Measurements from ENCODE around the gene UCN.
"Not testable (repeated sequence)": the region's sequence is repeated elsewhere in the genome, so short reads cannot be mapped to it uniquely, and the experiment has no call there.

The UCN gene

GRCh38 chr2:27323596-27324285, 15.5 kb upstream of the UCN start:
- no peak for DNase-seq (ENCODE audit: low read depth, low spot score)
- POLR2A ChIA-PET, result interaction anchor here (0.9 to 2.9 kb wide), 2 partner anchors 33 to 42 kb away, joined by 3 to 11 read pairs; partner anchors contain the start of genes GTF3C2 and TRIM54

GRCh38 chr2:27322766-27323595, 14.7 kb upstream of the UCN start, which contains the start of gene MPV17:
MPV17 (minus strand) TSS chr2:27323097; CDS start chr2:27322517, 580 bp downstream.
- DNase-seq (ENCODE audit: low read depth, low spot score), result peak; percentile 73
- H3K4me3 ChIP-seq (ENCODE audit: low read depth, low read length), result peak within 1 kb of the TSS; percentile 96
- TF ChIP-seq CTCF (IDR thresholded peaks at IDR 0.05; ENCODE audit: insufficient read depth, low read length, missing control alignments), result no peak
- CTCF ChIA-PET, result interaction anchor here (0.7 to 8.1 kb wide), 8 partner anchors 9 to 73 kb away, joined by 3 to 94 read pairs (median 3); partner anchors contain the start of gene EIF2B4
- POLR2A ChIA-PET, result interaction anchor here (0.6 to 2.9 kb wide), 4 partner anchors 13 to 1677 kb away, joined by 3 to 11 read pairs (median 4); partner anchors contain the start of genes GTF3C2 and TRIM54

More at GRCh38 chr2:27323596-27324285, 15.5 kb upstream of the UCN start:
- peak overlapping the region; percentile 96 for H3K4me3 ChIP-seq (ENCODE audit: low read depth, low read length)
- CTCF ChIA-PET, result interaction anchor here (0.7 to 8.1 kb wide), 6 partner anchors 9 to 74 kb away, joined by 3 to 94 read pairs (median 3); partner anchors contain the start of gene EIF2B4
- no peak for TF ChIP-seq CTCF (IDR thresholded peaks at IDR 0.05; ENCODE audit: insufficient read depth, low read length, missing control alignments)

GRCh38 chr2:27322301-27322765, 14.1 kb upstream of the UCN start:
- CTCF ChIA-PET, result interaction anchor here (0.6 to 8.1 kb wide), 9 partner anchors 11 to 56 kb away, joined by 3 to 94 read pairs (median 5); partner anchors contain the start of gene EIF2B4
- POLR2A ChIA-PET, result interaction anchor here (0.6 to 2.9 kb wide), 3 partner anchors 14 to 1676 kb away, joined by 3 to 11 read pairs (median 5); partner anchors contain the start of gene GTF3C2
- no peak for DNase-seq (ENCODE audit: low read depth, low spot score)
- no peak for TF ChIP-seq CTCF (IDR thresholded peaks at IDR 0.05; ENCODE audit: insufficient read depth, low read length, missing control alignments)
- peak overlapping the region; percentile 96 for H3K4me3 ChIP-seq (ENCODE audit: low read depth, low read length)

- POLR2A ChIA-PET, result interaction anchor here (1.2 kb wide), 1 partner anchor 36 kb away, joined by 3 read pairs; the partner anchor contains the start of gene GTF3C2
- CTCF ChIA-PET, result interaction anchor here (0.6 to 8.1 kb wide), 16 partner anchors 9 to 197 kb away, joined by 3 to 94 read pairs (median 4); partner anchors contain the start of genes ABHD1, EIF2B4 and UCN
- peak; percentile 70 for TF ChIP-seq CTCF (IDR thresholded peaks at IDR 0.05; ENCODE audit: insufficient read depth, low read length, missing control alignments)
- DNase-seq (ENCODE audit: low read depth, low spot score), result peak; percentile 97
- H3K4me3 ChIP-seq (ENCODE audit: low read depth, low read length), result peak overlapping the region; percentile 2
Measured at GRCh38 chr2:27320958-27321543, 12.8 kb upstream of the UCN start.

- not testable (repeated sequence) for DNase-seq (ENCODE audit: low read depth, low spot score); H3K4me3 ChIP-seq (ENCODE audit: low read depth, low read length)
- ChIA-PET CTCF (interaction anchor here (0.6 to 8.1 kb wide), 9 partner anchors 8 to 363 kb away, joined by 3 to 94 read pairs (median 4); partner anchors contain the start of gene EIF2B4), POLR2A (interaction anchor here (0.7 kb wide), 1 partner anchor 218 kb away, joined by 3 read pairs; no protein-coding TSS in a partner anchor)
Measured at GRCh38 chr2:27319839-27320238, 11.6 kb upstream of the UCN start.
